Suprapubic skin (tissue), 4 donors: ENCODE results near the gene GRIK4. TPM values are rescaled to one million over a fixed set of nuclear protein-coding genes. Genes with fewer than 3 reads are reported as not detected.

ENCODE experiments used
- DNase-seq, 2 donors: peaks; one replicate each; pipeline ENCODE4 v3.0.0-alpha.2; 2019; ENCODE audit warnings: low spot score in 2 of 2
- H3K27ac ChIP-seq: fragments of 200-600 bp; sonication (generic); one replicate; pipeline ENCODE4 v1.5.1; 2019
- H3K27me3 ChIP-seq: fragments of 200-600 bp; sonication (generic); one replicate; pipeline ENCODE4 v1.5.1; 2019
- H3K36me3 ChIP-seq: fragments of 200-600 bp; sonication (generic); one replicate; pipeline ENCODE4 v1.5.1; 2019
- H3K4me1 ChIP-seq: fragments of 200-600 bp; sonication (generic); one replicate; pipeline ENCODE4 v1.5.1; 2019
- H3K4me3 ChIP-seq: fragments of 200-600 bp; sonication (generic); one replicate; pipeline ENCODE4 v1.5.1; 2019; ENCODE audit warnings: mild to moderate bottlenecking
- H3K9me3 ChIP-seq: fragments of 200-600 bp; sonication (generic); one replicate; pipeline ENCODE4 v1.5.1; 2019
- EP300 ChIP-seq: sonication (generic); formaldehyde crosslinking; IDR thresholded peaks from one replicate; pipeline ENCODE4 v1.6.1; 2017; ENCODE audit warnings: antibody characterized with exemption
- POLR2A ChIP-seq, 2 donors: fragments of 450-650 bp; IDR thresholded peaks; one replicate each; pipeline ENCODE4 v1.6.1; 2017; ENCODE audit warnings: antibody characterized with exemption in 2 of 2, mild to moderate bottlenecking in 2 of 2, moderate library complexity in 2 of 2
- POLR2AphosphoS5 ChIP-seq, 3 donors: sonication (generic); formaldehyde crosslinking; IDR thresholded peaks; one replicate each; pipeline ENCODE4 v1.6.1; 2017; ENCODE audit warnings: antibody characterized with exemption in 3 of 3
- WGBS: methylation state at CpG from one replicate; pipeline ENCODE4 v1.1.5; 2018; 5-methylcytosine and 5-hydroxymethylcytosine counted together
- total RNA-seq, 4 donors: library from RNA; depleted of rRNA; stranded (reverse); fragments of >200 nt; gene quantifications; one replicate each; pipeline ENCODE4 v1.1.0, GENCODE V29; 2016
- TF ChIP-seq, protein P1 (sequence below), 2 donors: fragments of 200-600 bp in 1 of 2; fragments of 450-650 bp in 1 of 2; sonication (generic) in 1 of 2; IDR thresholded peaks; one replicate each; pipeline ENCODE4 v1.5.1; 2016 to 2019; ENCODE audit warnings: antibody characterized with exemption in 2 of 2, mild to moderate bottlenecking in 1 of 2, moderate library complexity in 1 of 2

GRIK4 gene
- total RNA-seq, 4 donors from 2014 or later: 0.24 TPM; not detected in 3

DNA sequence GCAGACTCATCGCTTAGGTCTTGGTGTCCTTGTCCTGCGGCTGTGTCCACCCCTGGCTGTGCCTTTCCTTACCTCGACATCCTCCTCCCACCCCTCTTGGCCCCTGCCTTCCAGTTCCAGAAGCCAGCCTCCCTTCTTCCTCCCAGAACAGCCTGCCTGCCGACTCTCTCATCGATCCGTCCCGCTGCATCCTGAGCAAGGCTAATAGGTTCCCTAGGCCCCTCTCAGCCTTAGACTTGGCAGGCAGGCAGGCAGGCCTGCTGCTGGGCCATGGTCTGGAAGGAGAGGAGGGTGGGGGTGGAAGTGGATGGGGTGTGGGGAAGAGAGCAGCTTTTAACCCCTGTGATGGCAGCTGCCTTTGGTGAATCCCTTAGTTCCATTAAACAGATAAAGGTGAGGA, 315.6 kb downstream of the GRIK4 start:
- WGBS: 77% methylated on average over 7 of the region's 7 CpGs
- no peaks in the 10 kb centered on the region for H3K4me1 ChIP-seq
- H3K9me3 ChIP-seq: no peaks in the 10 kb centered on the region
- no peak overlapping the region for H3K4me3 ChIP-seq
- no peak for DNase-seq
- TF ChIP-seq POLR2A (IDR thresholded peaks at IDR 0.05): no peak
- no peak for TF ChIP-seq EP300
- TF ChIP-seq, protein P1, sequence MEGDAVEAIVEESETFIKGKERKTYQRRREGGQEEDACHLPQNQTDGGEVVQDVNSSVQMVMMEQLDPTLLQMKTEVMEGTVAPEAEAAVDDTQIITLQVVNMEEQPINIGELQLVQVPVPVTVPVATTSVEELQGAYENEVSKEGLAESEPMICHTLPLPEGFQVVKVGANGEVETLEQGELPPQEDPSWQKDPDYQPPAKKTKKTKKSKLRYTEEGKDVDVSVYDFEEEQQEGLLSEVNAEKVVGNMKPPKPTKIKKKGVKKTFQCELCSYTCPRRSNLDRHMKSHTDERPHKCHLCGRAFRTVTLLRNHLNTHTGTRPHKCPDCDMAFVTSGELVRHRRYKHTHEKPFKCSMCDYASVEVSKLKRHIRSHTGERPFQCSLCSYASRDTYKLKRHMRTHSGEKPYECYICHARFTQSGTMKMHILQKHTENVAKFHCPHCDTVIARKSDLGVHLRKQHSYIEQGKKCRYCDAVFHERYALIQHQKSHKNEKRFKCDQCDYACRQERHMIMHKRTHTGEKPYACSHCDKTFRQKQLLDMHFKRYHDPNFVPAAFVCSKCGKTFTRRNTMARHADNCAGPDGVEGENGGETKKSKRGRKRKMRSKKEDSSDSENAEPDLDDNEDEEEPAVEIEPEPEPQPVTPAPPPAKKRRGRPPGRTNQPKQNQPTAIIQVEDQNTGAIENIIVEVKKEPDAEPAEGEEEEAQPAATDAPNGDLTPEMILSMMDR (IDR thresholded peaks at IDR 0.05): no peak
- TF ChIP-seq POLR2AphosphoS5 (IDR thresholded peaks at IDR 0.05): no peak
- no peaks in the 10 kb centered on the region for H3K36me3 ChIP-seq
- H3K27me3 ChIP-seq: peaks cover 28% of the 10 kb centered on the region
- no peak overlapping the region for H3K27ac ChIP-seq

DNA sequence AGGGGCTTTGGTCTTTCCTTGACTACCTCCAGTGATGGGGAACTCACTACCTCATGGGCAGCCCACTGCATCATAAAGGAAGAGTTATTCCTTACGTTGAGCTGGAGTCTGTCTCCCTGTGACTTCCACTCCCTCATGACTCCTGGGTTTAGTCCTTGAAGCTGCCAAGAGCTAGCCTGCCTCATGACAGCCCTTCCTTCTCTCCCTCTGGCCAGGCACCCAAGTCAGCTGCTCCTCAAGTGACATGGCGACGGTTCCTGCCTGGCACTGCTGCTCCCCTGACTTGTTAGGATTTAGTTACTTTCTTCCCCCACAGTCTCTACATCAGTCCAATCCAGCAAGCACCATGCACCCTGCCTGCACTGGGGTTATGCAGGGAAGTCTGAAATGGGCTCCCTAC, 316.3 kb downstream of the GRIK4 start:
- 81% methylated on average over 3 of the region's 3 CpGs for WGBS
- Histone ChIP-seq H3K36me3 (no peaks in the 10 kb centered on the region), H3K4me3 (no peak overlapping the region), H3K4me1 (no peaks in the 10 kb centered on the region), H3K9me3 (no peaks in the 10 kb centered on the region), H3K27me3 (peaks cover 28% of the 10 kb centered on the region), H3K27ac (no peak overlapping the region)
- no peak for DNase-seq
- TF ChIP-seq POLR2A (IDR thresholded peaks at IDR 0.05): no peak
- TF ChIP-seq POLR2AphosphoS5 (IDR thresholded peaks at IDR 0.05): no peak
- no peak for TF ChIP-seq EP300
- TF ChIP-seq, protein P1 (IDR thresholded peaks at IDR 0.05): no peak

DNA sequence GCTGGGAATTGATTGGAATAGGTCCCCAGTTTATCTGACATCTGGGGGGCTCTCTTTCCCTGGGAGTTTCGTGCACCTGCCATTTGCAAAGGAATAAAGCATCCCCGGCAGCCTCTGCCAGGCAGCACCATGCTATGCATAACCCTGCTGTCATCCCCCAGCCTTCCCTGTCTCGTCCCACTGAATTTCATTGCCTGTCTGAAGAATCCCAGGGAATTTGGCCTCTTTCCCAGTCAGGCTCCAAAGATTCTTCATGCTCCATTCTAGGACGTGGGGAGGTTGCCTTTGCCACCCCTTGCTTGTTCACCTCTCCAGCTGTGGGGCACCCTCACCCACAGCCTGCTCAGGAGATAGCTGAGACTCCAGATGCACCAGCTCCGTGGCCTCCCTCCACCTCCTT, 317.3 kb downstream of the GRIK4 start:
- WGBS: 53% methylated on average over 5 of the region's 5 CpGs
- no peaks in the 10 kb centered on the region for H3K9me3 ChIP-seq
- no peak overlapping the region for H3K27ac ChIP-seq
- peaks cover 24% of the 10 kb centered on the region for H3K27me3 ChIP-seq
- H3K4me3 ChIP-seq: no peak overlapping the region
- DNase-seq: no peak
- no peaks in the 10 kb centered on the region for H3K36me3 ChIP-seq
- TF ChIP-seq POLR2A (IDR thresholded peaks at IDR 0.05) (no peak), POLR2AphosphoS5 (IDR thresholded peaks at IDR 0.05) (no peak), EP300 (no peak)
- TF ChIP-seq, protein P1 (IDR thresholded peaks at IDR 0.05): no peak
- no peaks in the 10 kb centered on the region for H3K4me1 ChIP-seq

DNA sequence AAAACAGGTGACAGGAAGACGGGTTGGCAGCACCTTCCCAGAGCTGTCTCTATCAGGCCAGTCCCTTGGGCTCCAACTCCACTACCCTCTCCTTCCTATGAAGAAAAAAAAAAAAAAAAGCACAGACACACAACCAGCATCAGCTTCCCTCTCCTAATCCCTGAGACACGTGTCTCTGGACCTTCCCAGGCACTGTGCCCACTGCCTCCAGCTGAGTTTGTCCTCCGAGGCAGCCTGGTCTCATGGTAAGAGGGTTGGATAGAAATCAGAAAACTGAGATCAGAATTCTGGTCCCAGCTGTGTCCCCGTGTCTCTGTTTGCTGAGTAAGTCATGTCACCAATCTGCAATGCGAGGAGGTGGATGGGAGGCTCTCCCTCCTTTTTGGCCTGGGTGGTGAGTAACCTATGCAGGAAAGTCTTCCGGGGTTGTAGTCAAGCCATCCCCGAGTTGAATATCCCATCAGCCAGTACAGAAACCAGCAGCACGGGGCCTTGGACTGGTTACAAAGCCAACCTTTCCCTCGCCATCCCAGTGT, 318.6 kb downstream of the GRIK4 start:
- WGBS: 54% methylated on average over 9 of the region's 9 CpGs
- no peak overlapping the region for H3K4me3 ChIP-seq
- H3K36me3 ChIP-seq: no peaks in the 10 kb centered on the region
- H3K4me1 ChIP-seq: no peaks in the 10 kb centered on the region
- no peak overlapping the region for H3K27ac ChIP-seq
- DNase-seq: no peak
- TF ChIP-seq POLR2A (IDR thresholded peaks at IDR 0.05): no peak
- no peak for TF ChIP-seq POLR2AphosphoS5 (IDR thresholded peaks at IDR 0.05)
- TF ChIP-seq EP300: no peak
- TF ChIP-seq, protein P1 (IDR thresholded peaks at IDR 0.05): no peak
- no peaks in the 10 kb centered on the region for H3K9me3 ChIP-seq
- peaks cover 24% of the 10 kb centered on the region for H3K27me3 ChIP-seq

- Histone ChIP-seq H3K9me3 (no peaks in the 10 kb centered on the region), H3K27me3 (peaks cover 24% of the 10 kb centered on the region), H3K4me1 (no peaks in the 10 kb centered on the region), H3K36me3 (no peaks in the 10 kb centered on the region), H3K4me3 (no peak overlapping the region), H3K27ac (no peak overlapping the region)
- TF ChIP-seq, protein P1 (IDR thresholded peaks at IDR 0.05): no peak
- TF ChIP-seq POLR2A (IDR thresholded peaks at IDR 0.05): no peak
- no peak for TF ChIP-seq EP300
- TF ChIP-seq POLR2AphosphoS5 (IDR thresholded peaks at IDR 0.05): no peak
- WGBS: 63% methylated on average over 20 of the region's 20 CpGs
- no peak for DNase-seq
Observed at GRCh38 chr11:120832481-120833238, 321.1 kb downstream of the GRIK4 start.
